Activated CD4-positive, alpha-beta T cell treated with anti-CD3 and anti-CD28 coated beads, Interleukin-2, Interleukin-6, amounts not matched to agents 100 ng/mL and 50 ng/mL, durations not matched to agents 16 hours and 8 hours (primary cell): Measurements from ENCODE around the gene HDAC9.

Experiments
- DNase-seq: peaks from one replicate; pipeline ENCODE4 v3.0.0-alpha.2; 2020

HDAC9 gene

GRCh38 chr7:18858232-18858631 lies 362.7 kb downstream of the HDAC9 start:
- no peak for DNase-seq

- DNase-seq = peak; percentile 1
Measured at GRCh38 chr7:18859318-18859717, 363.8 kb downstream of the HDAC9 start.

GRCh38 chr7:18860221-18860620 lies 364.7 kb downstream of the HDAC9 start:
- no peak for DNase-seq

- peak; percentile 37 for DNase-seq
Measured at GRCh38 chr7:18861514-18862118, 366.1 kb downstream of the HDAC9 start.

GRCh38 chr7:18864967-18865366 lies 369.4 kb downstream of the HDAC9 start:
- DNase-seq = no peak

- DNase-seq = peak; percentile 6
Measured at GRCh38 chr7:18866359-18867036, 370.9 kb downstream of the HDAC9 start.

- no peak for DNase-seq
Measured at GRCh38 chr7:18872344-18872743, 376.8 kb downstream of the HDAC9 start.

GRCh38 chr7:18873734-18874336 lies 378.3 kb downstream of the HDAC9 start:
- no peak for DNase-seq

GRCh38 chr7:18874880-18875279 lies 379.3 kb downstream of the HDAC9 start:
- DNase-seq = no peak

GRCh38 chr7:18877874-18878273 lies 382.3 kb downstream of the HDAC9 start:
- DNase-seq = no peak

GRCh38 chr7:18886832-18887231 lies 391.3 kb downstream of the HDAC9 start:
- DNase-seq = no peak

GRCh38 chr7:18889436-18889835 lies 393.9 kb downstream of the HDAC9 start:
- no peak for DNase-seq

- no peak for DNase-seq
Measured at GRCh38 chr7:18890134-18890533, 394.6 kb downstream of the HDAC9 start.

GRCh38 chr7:18890885-18891621 lies 395.5 kb downstream of the HDAC9 start:
- no peak for DNase-seq

GRCh38 chr7:18893156-18893555 lies 397.6 kb downstream of the HDAC9 start:
- DNase-seq = no peak

- no peak for DNase-seq
Measured at GRCh38 chr7:18894155-18894554, 398.6 kb downstream of the HDAC9 start.

- DNase-seq = no peak
Measured at GRCh38 chr7:18895456-18895855, 399.9 kb downstream of the HDAC9 start.

- no peak for DNase-seq
Measured at GRCh38 chr7:18896343-18896975, 400.9 kb downstream of the HDAC9 start.

- DNase-seq = no peak
Measured at GRCh38 chr7:18900236-18900635, 404.7 kb downstream of the HDAC9 start.

- no peak for DNase-seq
Measured at GRCh38 chr7:18900803-18901202, 405.3 kb downstream of the HDAC9 start.

- no peak for DNase-seq
Measured at GRCh38 chr7:18901351-18901750, 405.8 kb downstream of the HDAC9 start.

GRCh38 chr7:18901982-18902421 lies 406.5 kb downstream of the HDAC9 start:
- DNase-seq = no peak

- no peak for DNase-seq
Measured at GRCh38 chr7:18902892-18903291, 407.3 kb downstream of the HDAC9 start.
